HepG2 (cell line): Measurements from ENCODE around the gene AIP. TPM values are rescaled to one million over a fixed set of nuclear protein-coding genes. Genes with fewer than 3 reads are reported as not detected.

Experiments used
- ARHGAP35 ChIP-seq: sonication (generic); formaldehyde crosslinking; IDR thresholded peaks from 2 replicates; pipeline ENCODE4 v1.9.0; 2022; ENCODE audit warnings: mild to moderate bottlenecking, inconsistent platforms, moderate library complexity, missing genetic modification reagents, borderline replicate concordance
- ATF1 ChIP-seq: IDR thresholded peaks from 2 replicates; pipeline ENCODE4 v1.6.1; 2016; ENCODE audit warnings: mild to moderate bottlenecking, control low read depth
- GLI4 ChIP-seq: sonication (generic); formaldehyde crosslinking; IDR thresholded peaks from 2 replicates; pipeline ENCODE4 v1.5.1; 2020; ENCODE audit warnings: missing genetic modification reagents, mild to moderate bottlenecking, moderate library complexity, borderline replicate concordance
- IKZF1 ChIP-seq: fragments of 450-650 bp; IDR thresholded peaks from 2 replicates; pipeline ENCODE4 v1.7.1; 2016
- ISX ChIP-seq: sonication (generic); formaldehyde crosslinking; conservative IDR thresholded peaks from 2 replicates; pipeline ENCODE4 v1.5.0; 2020; ENCODE audit warnings: missing genetic modification reagents
- KLF11 ChIP-seq: IDR thresholded peaks from 2 replicates; pipeline ENCODE4 v1.6.1; 2016; ENCODE audit warnings: missing compliant biosample characterization
- KLF13 ChIP-seq: sonication (generic); formaldehyde crosslinking; IDR thresholded peaks from 2 replicates; pipeline ENCODE4 v1.4.0; 2020; ENCODE audit warnings: mild to moderate bottlenecking, missing genetic modification reagents
- PHF5A ChIP-seq: IDR thresholded peaks from one replicate; pipeline ENCODE4 v1.6.1; 2018; ENCODE audit warnings: low read depth, missing genetic modification reagents; ENCODE audit not compliant: unreplicated experiment
- RELA ChIP-seq: sonication (generic); formaldehyde crosslinking; IDR thresholded peaks from 2 replicates; pipeline ENCODE4 v1.4.0; 2020; ENCODE audit warnings: missing genetic modification reagents
- SP1 ChIP-seq, 2 experiments: fragments of 450-650 bp in 1 of 2; sonication (generic) in 1 of 2; formaldehyde crosslinking in 1 of 2; IDR thresholded peaks; 2 replicates each; pipeline versions ENCODE4 v1.4.0 to v1.6.1; 2016 to 2020; ENCODE audit warnings: missing genetic modification reagents in 1 of 2
- ZFAT ChIP-seq: sonication (generic); formaldehyde crosslinking; conservative IDR thresholded peaks from 2 replicates; pipeline ENCODE4 v1.8.1; 2023; ENCODE audit warnings: missing genetic modification reagents, inconsistent platforms
- ZFP37 ChIP-seq: sonication (generic); formaldehyde crosslinking; IDR thresholded peaks from 2 replicates; pipeline ENCODE4 v1.4.0; 2020; ENCODE audit warnings: missing genetic modification reagents, borderline replicate concordance
- ZNF256 ChIP-seq: sonication (generic); formaldehyde crosslinking; conservative IDR thresholded peaks from 2 replicates; pipeline ENCODE4 v1.4.0; 2020; ENCODE audit warnings: missing genetic modification reagents
- ZNF782 ChIP-seq: sonication (generic); formaldehyde crosslinking; IDR thresholded peaks from 2 replicates; pipeline ENCODE4 v1.4.0; 2020; ENCODE audit warnings: missing genetic modification reagents, mild to moderate bottlenecking, borderline replicate concordance
- ZSCAN29 ChIP-seq: sonication (generic); formaldehyde crosslinking; conservative IDR thresholded peaks from 2 replicates; pipeline ENCODE4 v1.4.0; 2020; ENCODE audit warnings: mild to moderate bottlenecking, missing genetic modification reagents
- polyA plus RNA-seq, 8 experiments: library from polyadenylated mRNA; depleted of rRNA in 3 of 8; stranded (reverse) in 7 of 8; unstranded in 1 of 8; fragments of >200 nt; fragmentation: Illumina TruSeq in 4 of 8; extraction: Trizol in 4 of 8; gene quantifications; 2 replicates each; pipeline versions ENCODE4 v1.2.1 to v1.2.3, GENCODE V29; 2011 to 2016; ENCODE audit warnings: low read depth in 4 of 8, missing spikeins in 1 of 8, mixed read lengths in 1 of 8; ENCODE audit not compliant: insufficient read depth in 1 of 8
- total RNA-seq, 5 experiments: library from RNA; depleted of rRNA; stranded (reverse); fragments of >200 nt; fragmentation: Illumina TruSeq; extraction: Trizol; gene quantifications; 2 replicates each; pipeline ENCODE4 v1.2.3, GENCODE V29; 2016; ENCODE audit warnings: low read depth in 1 of 5
- TF ChIP-seq, protein P1 (sequence below): IDR thresholded peaks from 2 replicates; pipeline ENCODE4 v1.6.1; 2016; ENCODE audit warnings: mild to moderate bottlenecking
- TF ChIP-seq, protein P2 (sequence below): sonication (generic); formaldehyde crosslinking; conservative IDR thresholded peaks from 2 replicates; pipeline ENCODE4 v1.4.0; 2020; ENCODE audit warnings: missing genetic modification reagents
- TF ChIP-seq, protein P3 (sequence below): sonication (generic); formaldehyde crosslinking; IDR thresholded peaks from 2 replicates; pipeline ENCODE4 v1.4.0; 2020; ENCODE audit warnings: missing genetic modification reagents, mild to moderate bottlenecking, borderline replicate concordance
- TF ChIP-seq, protein P4 (sequence below): sonication (generic); formaldehyde crosslinking; IDR thresholded peaks from 2 replicates; pipeline ENCODE4 v1.5.1; 2020; ENCODE audit warnings: mild to moderate bottlenecking, missing genetic modification reagents, borderline replicate concordance

AIP gene
- total and polyA plus RNA-seq, 2 of the 13 experiments (the other 11 are each of a cell fraction or from before 2014, with no cell fraction given): 51.8 to 110 TPM

DNA sequence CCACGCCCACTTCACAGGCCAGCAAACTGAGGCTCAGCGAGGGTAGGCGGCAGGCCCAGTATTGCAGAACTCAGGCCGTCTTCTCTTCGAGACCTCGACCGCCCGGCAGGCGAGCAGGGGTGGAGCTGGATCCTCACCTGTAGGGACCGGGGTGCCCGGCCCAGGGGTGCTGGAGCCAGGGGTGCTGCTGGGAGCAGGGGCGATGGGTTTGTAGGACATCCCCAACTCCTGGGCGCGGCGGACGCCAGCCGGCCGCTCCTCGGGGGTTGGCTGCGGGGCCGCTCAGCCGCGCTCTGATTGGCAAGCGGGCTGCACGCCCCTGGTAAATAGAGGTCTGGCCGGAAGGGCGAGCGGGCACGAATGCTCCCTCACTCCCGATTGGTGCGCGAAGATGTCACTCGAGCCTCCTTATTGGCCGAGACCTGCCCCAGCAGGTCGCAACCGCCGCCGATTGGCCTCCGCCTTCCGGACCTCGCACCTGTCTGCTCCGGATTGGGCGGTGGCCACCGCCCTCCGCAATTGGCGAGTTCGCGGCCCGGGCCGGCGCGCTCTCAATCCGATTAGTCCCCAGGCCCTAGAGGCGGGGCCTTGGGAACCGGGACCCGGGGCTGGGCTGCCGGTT lies 25.1 kb downstream of the AIP start, which contains the start of gene CDK2AP2 (continued):
- TF ChIP-seq ZSCAN29 (CRISPR knock-in tag) (no peak), RELA (no peak), GLI4 (peak; percentile 68; the same call in 1 of the 2 replicates), ZNF256 (CRISPR knock-in tag) (no peak; the same call in 1 of the 2 replicates), ZFAT (CRISPR knock-in tag) (no peak), IKZF1 (no peak), KLF11 (no peak), SP1 (IDR thresholded peaks at IDR 0.05) (no peak; the same call in 1 of the 2 replicates), SP1 (CRISPR knock-in tag; IDR thresholded peaks at IDR 0.05) (peak; percentile 58), ISX (CRISPR knock-in tag) (no peak), ATF1 (CRISPR knock-in tag) (no peak), ARHGAP35 (no peak), ZNF782 (CRISPR knock-in tag) (no peak), PHF5A (CRISPR knock-in tag) (no peak), ZFP37 (CRISPR knock-in tag) (no peak), KLF13 (CRISPR knock-in tag) (0 out of 2 replicates have a peak, but pooled peaks have one; percentile 8)
- TF ChIP-seq, protein P1, sequence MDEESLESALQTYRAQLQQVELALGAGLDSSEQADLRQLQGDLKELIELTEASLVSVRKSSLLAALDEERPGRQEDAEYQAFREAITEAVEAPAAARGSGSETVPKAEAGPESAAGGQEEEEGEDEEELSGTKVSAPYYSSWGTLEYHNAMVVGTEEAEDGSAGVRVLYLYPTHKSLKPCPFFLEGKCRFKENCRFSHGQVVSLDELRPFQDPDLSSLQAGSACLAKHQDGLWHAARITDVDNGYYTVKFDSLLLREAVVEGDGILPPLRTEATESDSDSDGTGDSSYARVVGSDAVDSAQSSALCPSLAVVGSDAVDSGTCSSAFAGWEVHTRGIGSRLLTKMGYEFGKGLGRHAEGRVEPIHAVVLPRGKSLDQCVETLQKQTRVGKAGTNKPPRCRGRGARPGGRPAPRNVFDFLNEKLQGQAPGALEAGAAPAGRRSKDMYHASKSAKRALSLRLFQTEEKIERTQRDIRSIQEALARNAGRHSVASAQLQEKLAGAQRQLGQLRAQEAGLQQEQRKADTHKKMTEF (CRISPR knock-in tag): peak; percentile 65; the same call in 1 of the 2 replicates
- TF ChIP-seq, protein P2, sequence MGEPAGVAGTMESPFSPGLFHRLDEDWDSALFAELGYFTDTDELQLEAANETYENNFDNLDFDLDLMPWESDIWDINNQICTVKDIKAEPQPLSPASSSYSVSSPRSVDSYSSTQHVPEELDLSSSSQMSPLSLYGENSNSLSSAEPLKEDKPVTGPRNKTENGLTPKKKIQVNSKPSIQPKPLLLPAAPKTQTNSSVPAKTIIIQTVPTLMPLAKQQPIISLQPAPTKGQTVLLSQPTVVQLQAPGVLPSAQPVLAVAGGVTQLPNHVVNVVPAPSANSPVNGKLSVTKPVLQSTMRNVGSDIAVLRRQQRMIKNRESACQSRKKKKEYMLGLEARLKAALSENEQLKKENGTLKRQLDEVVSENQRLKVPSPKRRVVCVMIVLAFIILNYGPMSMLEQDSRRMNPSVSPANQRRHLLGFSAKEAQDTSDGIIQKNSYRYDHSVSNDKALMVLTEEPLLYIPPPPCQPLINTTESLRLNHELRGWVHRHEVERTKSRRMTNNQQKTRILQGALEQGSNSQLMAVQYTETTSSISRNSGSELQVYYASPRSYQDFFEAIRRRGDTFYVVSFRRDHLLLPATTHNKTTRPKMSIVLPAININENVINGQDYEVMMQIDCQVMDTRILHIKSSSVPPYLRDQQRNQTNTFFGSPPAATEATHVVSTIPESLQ (CRISPR knock-in tag): no peak
- TF ChIP-seq, protein P3, sequence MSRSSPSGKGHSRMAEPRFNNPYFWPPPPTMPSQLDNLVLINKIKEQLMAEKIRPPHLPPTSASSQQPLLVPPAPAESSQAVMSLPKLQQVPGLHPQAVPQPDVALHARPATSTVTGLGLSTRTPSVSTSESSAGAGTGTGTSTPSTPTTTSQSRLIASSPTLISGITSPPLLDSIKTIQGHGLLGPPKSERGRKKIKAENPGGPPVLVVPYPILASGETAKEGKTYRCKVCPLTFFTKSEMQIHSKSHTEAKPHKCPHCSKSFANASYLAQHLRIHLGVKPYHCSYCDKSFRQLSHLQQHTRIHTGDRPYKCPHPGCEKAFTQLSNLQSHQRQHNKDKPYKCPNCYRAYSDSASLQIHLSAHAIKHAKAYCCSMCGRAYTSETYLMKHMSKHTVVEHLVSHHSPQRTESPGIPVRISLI (CRISPR knock-in tag): 0 out of 2 replicates have a peak, but pooled peaks have one; percentile 26
- TF ChIP-seq, protein P4, sequence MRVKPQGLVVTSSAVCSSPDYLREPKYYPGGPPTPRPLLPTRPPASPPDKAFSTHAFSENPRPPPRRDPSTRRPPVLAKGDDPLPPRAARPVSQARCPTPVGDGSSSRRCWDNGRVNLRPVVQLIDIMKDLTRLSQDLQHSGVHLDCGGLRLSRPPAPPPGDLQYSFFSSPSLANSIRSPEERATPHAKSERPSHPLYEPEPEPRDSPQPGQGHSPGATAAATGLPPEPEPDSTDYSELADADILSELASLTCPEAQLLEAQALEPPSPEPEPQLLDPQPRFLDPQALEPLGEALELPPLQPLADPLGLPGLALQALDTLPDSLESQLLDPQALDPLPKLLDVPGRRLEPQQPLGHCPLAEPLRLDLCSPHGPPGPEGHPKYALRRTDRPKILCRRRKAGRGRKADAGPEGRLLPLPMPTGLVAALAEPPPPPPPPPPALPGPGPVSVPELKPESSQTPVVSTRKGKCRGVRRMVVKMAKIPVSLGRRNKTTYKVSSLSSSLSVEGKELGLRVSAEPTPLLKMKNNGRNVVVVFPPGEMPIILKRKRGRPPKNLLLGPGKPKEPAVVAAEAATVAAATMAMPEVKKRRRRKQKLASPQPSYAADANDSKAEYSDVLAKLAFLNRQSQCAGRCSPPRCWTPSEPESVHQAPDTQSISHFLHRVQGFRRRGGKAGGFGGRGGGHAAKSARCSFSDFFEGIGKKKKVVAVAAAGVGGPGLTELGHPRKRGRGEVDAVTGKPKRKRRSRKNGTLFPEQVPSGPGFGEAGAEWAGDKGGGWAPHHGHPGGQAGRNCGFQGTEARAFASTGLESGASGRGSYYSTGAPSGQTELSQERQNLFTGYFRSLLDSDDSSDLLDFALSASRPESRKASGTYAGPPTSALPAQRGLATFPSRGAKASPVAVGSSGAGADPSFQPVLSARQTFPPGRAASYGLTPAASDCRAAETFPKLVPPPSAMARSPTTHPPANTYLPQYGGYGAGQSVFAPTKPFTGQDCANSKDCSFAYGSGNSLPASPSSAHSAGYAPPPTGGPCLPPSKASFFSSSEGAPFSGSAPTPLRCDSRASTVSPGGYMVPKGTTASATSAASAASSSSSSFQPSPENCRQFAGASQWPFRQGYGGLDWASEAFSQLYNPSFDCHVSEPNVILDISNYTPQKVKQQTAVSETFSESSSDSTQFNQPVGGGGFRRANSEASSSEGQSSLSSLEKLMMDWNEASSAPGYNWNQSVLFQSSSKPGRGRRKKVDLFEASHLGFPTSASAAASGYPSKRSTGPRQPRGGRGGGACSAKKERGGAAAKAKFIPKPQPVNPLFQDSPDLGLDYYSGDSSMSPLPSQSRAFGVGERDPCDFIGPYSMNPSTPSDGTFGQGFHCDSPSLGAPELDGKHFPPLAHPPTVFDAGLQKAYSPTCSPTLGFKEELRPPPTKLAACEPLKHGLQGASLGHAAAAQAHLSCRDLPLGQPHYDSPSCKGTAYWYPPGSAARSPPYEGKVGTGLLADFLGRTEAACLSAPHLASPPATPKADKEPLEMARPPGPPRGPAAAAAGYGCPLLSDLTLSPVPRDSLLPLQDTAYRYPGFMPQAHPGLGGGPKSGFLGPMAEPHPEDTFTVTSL (CRISPR knock-in tag): no peak
